Esophagus squamous epithelium (tissue), 5 donors: ENCODE measurements around the gene GDF11. TPM values are rescaled to one million over a fixed set of nuclear protein-coding genes. Genes with fewer than 3 reads are reported as not detected.

Source experiments
- DNase-seq: peaks from one replicate; lab custom pipeline; 2025; lab: John Stamatoyannopoulos, UW
- H3K27ac ChIP-seq, 4 donors: fragments of 200-600 bp; sonication (generic); one replicate each; pipeline ENCODE4 v1.5.1; 2016 to 2019; ENCODE audit warnings: mild to moderate bottlenecking in 1 of 4
- H3K27me3 ChIP-seq, 4 donors: fragments of 200-600 bp; sonication (generic); 1 replicate in 3 of 4; 2 replicates in 1 of 4; pipeline versions ENCODE4 v1.5.1 to v1.6.0; 2017 to 2021; ENCODE audit warnings: antibody characterized with exemption in 1 of 4
- H3K36me3 ChIP-seq, 3 donors: fragments of 200-600 bp; sonication (generic); one replicate each; pipeline ENCODE4 v1.5.1; 2016 to 2019
- H3K4me1 ChIP-seq, 3 donors: fragments of 200-600 bp; sonication (generic); one replicate each; pipeline ENCODE4 v1.5.1; 2017 to 2019
- H3K4me3 ChIP-seq, 4 donors: fragments of 200-600 bp; sonication (generic); 1 replicate in 3 of 4; 2 replicates in 1 of 4; pipeline ENCODE4 v1.5.1; 2016 to 2019; ENCODE audit warnings: mild to moderate bottlenecking in 2 of 4, moderate library complexity in 1 of 4
- H3K9me3 ChIP-seq, 3 donors: fragments of 200-600 bp; sonication (generic); one replicate each; pipeline ENCODE4 v1.5.1; 2016 to 2019
- CTCF ChIP-seq, 6 experiments: fragments of 450-650 bp in 4 of 6; fragments of 200-600 bp in 2 of 6; sonication (generic) in 2 of 6; IDR thresholded peaks; one replicate each; pipeline ENCODE4 v1.5.1; 2016 to 2019; ENCODE audit warnings: antibody characterized with exemption in 6 of 6, mild to moderate bottlenecking in 4 of 6, moderate library complexity in 4 of 6
- POLR2A ChIP-seq, 4 donors: fragments of 450-650 bp; IDR thresholded peaks; one replicate each; pipeline ENCODE4 v1.6.1; 2017; ENCODE audit warnings: antibody characterized with exemption in 4 of 4, mild to moderate bottlenecking in 4 of 4, moderate library complexity in 3 of 4
- WGBS, 2 donors: methylation state at CpG; one replicate each; pipeline ENCODE4 v1.1.5; 2018; 5-methylcytosine and 5-hydroxymethylcytosine counted together
- intact Hi-C: fragments of 100-400 bp; cut with DNase I; formaldehyde crosslinking; loops from one replicate; pipeline ENCODE4 v1.15.0; 2022
- total RNA-seq, 4 donors: library from RNA; depleted of rRNA; stranded (reverse); fragments of >200 nt; gene quantifications; one replicate each; pipeline ENCODE4 v1.1.0, GENCODE V29; 2016
- donor health status: DM: yes; HTN: yes; CAD: no.

Gene GDF11
- total RNA-seq, 4 donors from 2014 or later: 0.19 to 1.9 (median 1.5) TPM

DNA sequence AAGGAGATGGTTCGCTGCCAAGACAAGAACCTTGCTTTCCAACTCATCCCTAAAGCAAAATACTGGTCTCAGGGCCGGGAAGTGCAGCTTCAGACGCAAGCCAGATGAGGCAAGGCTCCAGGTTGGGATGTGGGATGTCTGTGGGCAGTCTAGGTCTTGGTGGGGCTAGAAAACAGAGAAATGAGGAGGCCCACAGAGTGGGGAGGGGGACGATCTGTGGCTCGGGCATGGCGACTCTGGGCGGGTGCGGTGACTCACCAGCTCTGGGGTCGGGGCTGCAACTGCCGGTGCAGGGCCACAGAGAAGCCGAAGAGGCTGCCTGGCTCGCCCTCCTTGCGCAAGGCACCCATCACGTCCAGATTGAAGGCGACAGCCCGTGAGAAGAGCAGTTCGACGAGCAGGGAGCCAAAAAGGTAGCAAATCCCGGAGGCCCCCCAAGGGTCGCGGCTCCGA is 35.7 kb upstream of the GDF11 start:
- H3K4me3 ChIP-seq: peak overlapping the region; percentile 33 to 65 (median 58)
- peaks cover 0 to 38% (median 1%) of the 10 kb centered on the region in 4 donors for H3K27me3 ChIP-seq
- H3K9me3 ChIP-seq: no peaks in the 10 kb centered on the region
- no peaks in the 10 kb centered on the region for H3K36me3 ChIP-seq
- intact Hi-C loops: no loop called here
- DNase-seq: no peak
- peak overlapping the region; percentile 50 to 88 (median 84) for H3K27ac ChIP-seq
- WGBS, 2 donors: 15 to 25% methylated on average over 2 to 9 of the region's 22 CpGs
- peaks cover 12 to 42% (median 15%) of the 10 kb centered on the region in 3 donors for H3K4me1 ChIP-seq
- TF ChIP-seq POLR2A (IDR thresholded peaks at IDR 0.05) (no peak), CTCF (IDR thresholded peaks at IDR 0.05) (no peak)

GRCh38 chr12:55707841-55708694 is 34.9 kb upstream of the GDF11 start, which contains the start of gene ITGA7:
Gene ITGA7 (minus strand): TSS chr12:55707904. CDS start chr12:55707682, 222 bp downstream.
- WGBS, 2 donors: 0 to 7% methylated on average over 7 of the region's 39 CpGs
- intact Hi-C loops: no loop called here
- peaks cover 0 to 38% (median 1%) of the 10 kb centered on the region in 4 donors for H3K27me3 ChIP-seq
- TF ChIP-seq POLR2A (IDR thresholded peaks at IDR 0.05) (no peak), CTCF (IDR thresholded peaks at IDR 0.05) (no peak)
- peak within 1 kb of the TSS; percentile 33 to 65 (median 58) for H3K4me3 ChIP-seq
- peak within 1 kb of the TSS; percentile 50 to 88 (median 84) for H3K27ac ChIP-seq
- H3K9me3 ChIP-seq: no peaks in the 10 kb centered on the region
- DNase-seq: no peak
- H3K4me1 ChIP-seq: peaks cover 12 to 49% (median 18%) of the 10 kb centered on the region in 3 donors
- H3K36me3 ChIP-seq: no peaks in the 10 kb centered on the region

GRCh38 chr12:55708695-55709233 is 34.2 kb upstream of the GDF11 start:
- Histone ChIP-seq H3K9me3 (no peaks in the 10 kb centered on the region), H3K27ac (peak overlapping the region; percentile 50 to 87 (median 81)), H3K4me3 (peak overlapping the region in 3 of 4 donors; percentile 56 to 65 (median 59)), H3K27me3 (peaks cover 0 to 38% (median 1%) of the 10 kb centered on the region in 4 donors), H3K36me3 (no peaks in the 10 kb centered on the region), H3K4me1 (peaks cover 12 to 52% (median 21%) of the 10 kb centered on the region in 3 donors)
- intact Hi-C loops: no loop called here
- no peak for DNase-seq
- TF ChIP-seq CTCF (IDR thresholded peaks at IDR 0.05) (no peak), POLR2A (IDR thresholded peaks at IDR 0.05) (no peak)
- WGBS, 2 donors: 14 to 26% methylated on average over 3 of the region's 3 CpGs

DNA sequence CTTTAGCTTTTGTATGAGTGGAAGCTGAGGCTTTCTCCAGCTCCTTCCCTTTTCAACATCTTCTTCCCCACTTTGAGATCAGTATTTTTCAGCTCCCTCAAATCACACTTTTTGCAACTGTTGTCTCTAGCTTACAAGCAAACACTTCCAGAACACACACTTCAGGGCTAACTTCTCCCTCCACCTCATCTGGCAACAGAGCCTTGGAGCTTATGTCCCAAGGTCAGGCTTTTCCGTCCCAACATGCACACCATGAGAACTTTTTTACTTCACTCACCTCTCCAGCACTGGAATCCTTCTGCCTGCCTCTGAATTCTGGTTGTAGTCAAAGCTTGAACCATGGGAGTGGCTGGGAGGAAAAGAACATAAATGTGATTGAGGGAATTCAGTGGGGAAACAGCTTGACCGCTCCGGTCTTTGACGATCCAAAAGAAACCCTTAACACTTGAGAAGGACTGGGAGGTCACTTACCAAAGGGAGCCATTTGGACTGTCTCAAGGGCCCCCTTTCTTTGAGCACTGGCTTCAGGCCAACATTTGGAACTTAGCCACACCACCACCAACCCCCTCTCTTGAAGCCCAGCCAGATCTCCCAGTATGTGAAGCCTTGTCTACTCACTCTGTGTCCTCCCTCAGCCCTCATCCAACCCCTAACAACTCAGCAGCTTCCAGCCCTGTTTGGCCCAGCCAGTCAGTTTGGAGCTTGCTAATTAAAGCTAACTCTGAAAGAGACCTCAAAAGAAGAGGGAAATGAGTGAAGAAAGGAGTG is 31.0 kb upstream of the GDF11 start:
- 54 to 72% methylated on average over 4 of the region's 4 CpGs for WGBS, 2 donors
- TF ChIP-seq CTCF (IDR thresholded peaks at IDR 0.05) (no peak), POLR2A (IDR thresholded peaks at IDR 0.05) (no peak)
- H3K4me3 ChIP-seq: no peak overlapping the region
- intact Hi-C loops: no loop called here
- no peaks in the 10 kb centered on the region for H3K36me3 ChIP-seq
- DNase-seq: no peak
- H3K27ac ChIP-seq: peak overlapping the region; percentile 27 to 83 (median 60)
- peaks cover 0 to 23% (median 0%) of the 10 kb centered on the region in 4 donors for H3K27me3 ChIP-seq
- peaks cover 21 to 59% (median 25%) of the 10 kb centered on the region in 3 donors for H3K4me1 ChIP-seq
- H3K9me3 ChIP-seq: no peaks in the 10 kb centered on the region
